HEK293T (cell line): Measurements from ENCODE around the gene ABI1.

Source experiments
- CTCF ChIA-PET: fragments of 350-600 bp; formaldehyde crosslinking; extraction: SDS; loops from one replicate; lab custom pipeline; 2021; ENCODE audit warnings: antibody characterized with exemption, inconsistent platforms; lab: Yijun Ruan, JAX
- POLR2A ChIA-PET: fragments of 350-600 bp; formaldehyde crosslinking; extraction: SDS; loops from one replicate; lab custom pipeline; 2020; ENCODE audit warnings: antibody characterized with exemption, inconsistent platforms; lab: Yijun Ruan, JAX
- DNase-seq: peaks from one replicate; pipeline ENCODE4 v3.0.0; 2012; ENCODE audit warnings: mixed read lengths; ENCODE audit errors: extremely low spot score
- ARNT ChIP-seq: fragments of 450-650 bp; IDR thresholded peaks from 2 replicates; pipeline ENCODE4 v1.6.1; 2017; ENCODE audit warnings: mild to moderate bottlenecking
- BHLHE40 ChIP-seq: fragments of 450-650 bp; IDR thresholded peaks from 2 replicates; pipeline ENCODE4 v1.6.1; 2016; ENCODE audit warnings: mild to moderate bottlenecking, moderate library complexity, borderline replicate concordance
- CTBP1 ChIP-seq: fragments of 450-650 bp; IDR thresholded peaks from 2 replicates; pipeline ENCODE4 v1.6.1; 2016; ENCODE audit warnings: borderline replicate concordance
- ELF4 ChIP-seq: fragments of 450-650 bp; IDR thresholded peaks from 2 replicates; pipeline ENCODE4 v1.6.1; 2017; ENCODE audit warnings: antibody characterized with exemption
- FOXA1 ChIP-seq: fragments of 450-650 bp; IDR thresholded peaks from 2 replicates; pipeline ENCODE4 v1.6.1; 2016; ENCODE audit warnings: mild to moderate bottlenecking
- FOXK2 ChIP-seq: fragments of 450-650 bp; IDR thresholded peaks from 2 replicates; pipeline ENCODE4 v1.6.1; 2016; ENCODE audit warnings: mild to moderate bottlenecking
- FOXM1 ChIP-seq: fragments of 450-650 bp; IDR thresholded peaks from 2 replicates; pipeline ENCODE4 v1.6.1; 2017; ENCODE audit warnings: mild to moderate bottlenecking, borderline replicate concordance
- HDGF ChIP-seq: fragments of 450-650 bp; IDR thresholded peaks from 2 replicates; pipeline ENCODE4 v1.6.1; 2017; ENCODE audit warnings: antibody characterized with exemption, borderline replicate concordance
- L3MBTL2 ChIP-seq: fragments of 450-650 bp; conservative IDR thresholded peaks from 2 replicates; pipeline ENCODE4 v1.6.1; 2016; ENCODE audit warnings: mild to moderate bottlenecking
- LEF1 ChIP-seq: fragments of 450-650 bp; IDR thresholded peaks from 2 replicates; pipeline ENCODE4 v1.6.1; 2017; ENCODE audit warnings: mild to moderate bottlenecking, borderline replicate concordance
- NFRKB ChIP-seq: fragments of 450-650 bp; IDR thresholded peaks from 2 replicates; pipeline ENCODE4 v1.6.1; 2016; ENCODE audit warnings: mild to moderate bottlenecking, moderate library complexity
- PKNOX1 ChIP-seq: fragments of 450-650 bp; IDR thresholded peaks from 2 replicates; pipeline ENCODE4 v1.6.1; 2016
- SP1 ChIP-seq: fragments of 450-650 bp; IDR thresholded peaks from 2 replicates; pipeline ENCODE4 v1.6.1; 2017
- SUZ12 ChIP-seq: fragments of 450-650 bp; IDR thresholded peaks from 2 replicates; pipeline ENCODE4 v1.6.1; 2016; ENCODE audit warnings: mild to moderate bottlenecking
- TARDBP ChIP-seq: fragments of 450-650 bp; IDR thresholded peaks from 2 replicates; pipeline ENCODE4 v1.6.1; 2016
- ZNF384 ChIP-seq: fragments of 450-650 bp; IDR thresholded peaks from 2 replicates; pipeline ENCODE4 v1.6.1; 2016

ABI1 gene

GRCh38 chr10:26714415-26715136 is 146.2 kb downstream of the ABI1 start:
- no peak for TF ChIP-seq NFRKB
- TF ChIP-seq PKNOX1 = no peak
- no peak for TF ChIP-seq BHLHE40
- no peak for TF ChIP-seq SP1
- TF ChIP-seq FOXK2 = no peak
- TF ChIP-seq ZNF384 = no peak
- no peak for TF ChIP-seq ELF4
- TF ChIP-seq ARNT = no peak
- TF ChIP-seq TARDBP = no peak
- no peak for TF ChIP-seq FOXA1
- TF ChIP-seq LEF1 = no peak
- TF ChIP-seq L3MBTL2 = no peak
- no peak for TF ChIP-seq SUZ12
- ChIA-PET CTCF (no interaction called here), POLR2A (no interaction called here)
- DNase-seq = no peak

- ChIA-PET POLR2A (no interaction called here), CTCF (no interaction called here)
- no peak for TF ChIP-seq CTBP1
- TF ChIP-seq ZNF384 = no peak
- no peak for TF ChIP-seq NFRKB
- TF ChIP-seq FOXA1 = no peak
- no peak for TF ChIP-seq ARNT
- TF ChIP-seq FOXK2 = no peak
- no peak for TF ChIP-seq FOXM1
- no peak for TF ChIP-seq HDGF
- no peak for TF ChIP-seq TARDBP
- TF ChIP-seq L3MBTL2 = no peak
- no peak for TF ChIP-seq ELF4
- TF ChIP-seq BHLHE40 = no peak
- DNase-seq = no peak
Measured at GRCh38 chr10:26711324-26711723, 149.4 kb downstream of the ABI1 start.

- POLR2A ChIA-PET = interaction anchor here (2.0 kb wide), 1 partner anchor 10 kb away, joined by 4 read pairs; no protein-coding TSS in a partner anchor
Measured at GRCh38 chr10:26706936-26707335, 153.8 kb downstream of the ABI1 start.

GRCh38 chr10:26706206-26706605 is 154.6 kb downstream of the ABI1 start:
- no peak for TF ChIP-seq NFRKB
- TF ChIP-seq CTBP1 = no peak
- TF ChIP-seq LEF1 = no peak
- TF ChIP-seq L3MBTL2 = no peak
- TF ChIP-seq FOXA1 = no peak
- TF ChIP-seq SUZ12 = no peak
- no peak for TF ChIP-seq SP1
- no peak for TF ChIP-seq BHLHE40
- no peak for TF ChIP-seq TARDBP
- TF ChIP-seq ZNF384 = no peak
- no peak for TF ChIP-seq FOXM1
- no peak for TF ChIP-seq HDGF
- TF ChIP-seq FOXK2 = no peak
- TF ChIP-seq ARNT = no peak
- no peak for TF ChIP-seq PKNOX1
- no peak for TF ChIP-seq ELF4
- ChIA-PET POLR2A (no interaction called here), CTCF (no interaction called here)
- no peak for DNase-seq

More at GRCh38 chr10:26706936-26707335, 153.8 kb downstream of the ABI1 start:
- CTCF ChIA-PET = no interaction called here
- DNase-seq = no peak
- TF ChIP-seq L3MBTL2 = no peak
- no peak for TF ChIP-seq ZNF384
- no peak for TF ChIP-seq ELF4
- TF ChIP-seq TARDBP = no peak
- no peak for TF ChIP-seq NFRKB
- no peak for TF ChIP-seq ARNT
- TF ChIP-seq HDGF = no peak
- TF ChIP-seq CTBP1 = no peak
- TF ChIP-seq FOXA1 = no peak
- no peak for TF ChIP-seq BHLHE40
- no peak for TF ChIP-seq FOXM1
- TF ChIP-seq SUZ12 = no peak
- no peak for TF ChIP-seq LEF1
- no peak for TF ChIP-seq FOXK2
- TF ChIP-seq PKNOX1 = no peak

- ChIA-PET POLR2A (no interaction called here), CTCF (no interaction called here)
- TF ChIP-seq CTBP1 = no peak
- no peak for TF ChIP-seq PKNOX1
- no peak for TF ChIP-seq LEF1
- no peak for TF ChIP-seq TARDBP
- TF ChIP-seq SUZ12 = no peak
- no peak for TF ChIP-seq NFRKB
- no peak for DNase-seq
Measured at GRCh38 chr10:26703974-26704373, 156.8 kb downstream of the ABI1 start.

GRCh38 chr10:26703096-26703495 is 157.7 kb downstream of the ABI1 start:
- TF ChIP-seq LEF1 = no peak
- DNase-seq = no peak
- CTCF ChIA-PET = no interaction called here
- POLR2A ChIA-PET = no interaction called here
